Body of pancreas (tissue), 4 donors: Measurements from ENCODE around the gene GGCX.

ENCODE experiments used
- CTCF ChIP-seq, 7 experiments: fragments of 450-650 bp in 4 of 7; fragments of 200-600 bp in 3 of 7; sonication (generic) in 3 of 7; IDR thresholded peaks; one replicate each; pipeline ENCODE4 v1.5.1; 2016 to 2019; ENCODE audit warnings: antibody characterized with exemption in 7 of 7
- POLR2A ChIP-seq, 3 donors: fragments of 450-650 bp; IDR thresholded peaks; one replicate each; pipeline ENCODE4 v1.6.1; 2016; ENCODE audit warnings: antibody characterized with exemption in 3 of 3, mild to moderate bottlenecking in 2 of 3

GRCh38 chr2:85582492-85582891 lies 21.2 kb upstream of the GGCX start:
- TF ChIP-seq POLR2A (IDR thresholded peaks at IDR 0.05) (no peak), CTCF (IDR thresholded peaks at IDR 0.05) (no peak)
